ENCODE results near the gene NCKAP1. TPM values are rescaled to one million over a fixed set of nuclear protein-coding genes. Genes with fewer than 3 reads are reported as not detected.

Gene NCKAP1
- total RNA-seq, 4 donors from 2014 or later = 88.3 to 160 (median 122) TPM

DNA sequence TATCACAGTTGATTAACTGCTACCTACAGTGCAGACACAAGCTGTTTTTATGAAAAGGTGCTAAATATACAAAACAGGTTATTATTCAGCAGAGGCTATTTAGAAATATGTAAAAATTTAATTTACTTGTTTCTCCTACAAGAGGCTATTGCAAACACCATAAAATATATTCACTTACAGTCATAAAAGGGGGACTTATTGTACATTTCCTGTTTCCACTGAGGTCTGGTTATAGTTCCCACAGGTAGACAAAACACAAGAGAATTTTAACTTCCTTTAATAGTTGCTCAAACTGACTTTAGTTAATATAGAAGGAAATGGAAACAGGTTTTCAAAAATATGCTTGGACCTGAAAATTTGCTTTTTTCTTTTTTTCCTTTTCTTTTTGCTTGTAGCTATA, 131.8 kb downstream of the NCKAP1 start:
- DNase-seq (ENCODE audit: low spot score in 2 of 2) = no peak
- intact Hi-C loops (cut with DNase I; ENCODE audit: low total_unique reads) = no loop called here
- H3K4me3 ChIP-seq (ENCODE audit: low read depth, poor library complexity, severe bottlenecking) = no peak overlapping the region
- no peak for TF ChIP-seq POLR2A (IDR thresholded peaks at IDR 0.05)
- TF ChIP-seq, protein P1, sequence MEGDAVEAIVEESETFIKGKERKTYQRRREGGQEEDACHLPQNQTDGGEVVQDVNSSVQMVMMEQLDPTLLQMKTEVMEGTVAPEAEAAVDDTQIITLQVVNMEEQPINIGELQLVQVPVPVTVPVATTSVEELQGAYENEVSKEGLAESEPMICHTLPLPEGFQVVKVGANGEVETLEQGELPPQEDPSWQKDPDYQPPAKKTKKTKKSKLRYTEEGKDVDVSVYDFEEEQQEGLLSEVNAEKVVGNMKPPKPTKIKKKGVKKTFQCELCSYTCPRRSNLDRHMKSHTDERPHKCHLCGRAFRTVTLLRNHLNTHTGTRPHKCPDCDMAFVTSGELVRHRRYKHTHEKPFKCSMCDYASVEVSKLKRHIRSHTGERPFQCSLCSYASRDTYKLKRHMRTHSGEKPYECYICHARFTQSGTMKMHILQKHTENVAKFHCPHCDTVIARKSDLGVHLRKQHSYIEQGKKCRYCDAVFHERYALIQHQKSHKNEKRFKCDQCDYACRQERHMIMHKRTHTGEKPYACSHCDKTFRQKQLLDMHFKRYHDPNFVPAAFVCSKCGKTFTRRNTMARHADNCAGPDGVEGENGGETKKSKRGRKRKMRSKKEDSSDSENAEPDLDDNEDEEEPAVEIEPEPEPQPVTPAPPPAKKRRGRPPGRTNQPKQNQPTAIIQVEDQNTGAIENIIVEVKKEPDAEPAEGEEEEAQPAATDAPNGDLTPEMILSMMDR (IDR thresholded peaks at IDR 0.05) = no peak

DNA sequence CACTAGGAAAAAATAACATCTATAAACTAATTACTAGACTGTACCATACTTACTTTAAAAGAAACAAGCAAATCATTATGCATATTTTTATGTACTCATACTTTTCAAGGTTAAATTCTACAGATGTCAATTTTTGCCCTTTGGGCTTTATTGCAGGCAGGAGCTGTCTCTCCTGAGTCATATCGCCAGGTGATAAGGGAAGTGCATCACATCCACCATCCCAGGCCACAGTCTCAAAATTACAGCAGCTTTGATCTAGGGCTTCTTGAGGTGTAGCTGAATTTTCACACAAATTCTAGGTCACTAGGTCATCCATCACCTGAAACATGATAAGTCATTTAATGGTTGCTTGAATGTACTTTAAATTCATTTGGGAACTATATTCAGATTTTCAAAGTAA, 133.4 kb downstream of the NCKAP1 start:
- intact Hi-C loops (cut with DNase I; ENCODE audit: low total_unique reads) = no loop called here

DNA sequence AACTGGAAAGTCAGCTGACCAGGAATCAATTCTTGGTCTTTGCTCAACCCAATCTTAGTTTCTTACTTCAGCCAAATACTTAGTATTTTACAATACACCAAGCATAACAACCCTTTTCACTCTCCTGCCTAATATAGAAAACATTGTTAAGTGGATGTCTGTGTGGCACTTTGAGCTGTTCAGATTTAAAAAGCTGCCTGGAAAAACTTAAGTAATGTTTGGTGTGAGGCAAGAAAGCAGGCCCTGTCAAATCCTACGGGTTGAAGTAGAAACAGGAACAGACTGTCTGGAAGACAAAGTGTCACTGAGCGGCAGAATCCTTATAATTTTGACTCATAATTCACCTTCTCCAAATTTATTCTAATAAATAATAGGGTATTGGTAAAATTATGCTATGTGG, 134.7 kb downstream of the NCKAP1 start:
- H3K4me3 ChIP-seq (ENCODE audit: low read depth, poor library complexity, severe bottlenecking) = no peak overlapping the region
- intact Hi-C loops (cut with DNase I; ENCODE audit: low total_unique reads) = no loop called here
- no peak for DNase-seq (ENCODE audit: low spot score in 2 of 2)
- TF ChIP-seq POLR2A (IDR thresholded peaks at IDR 0.05) = no peak
- TF ChIP-seq, protein P1 (IDR thresholded peaks at IDR 0.05) = no peak
- 86 to 95% methylated on average over 2 of the region's 2 CpGs for WGBS, 2 donors

More for the DNA sequence above, 133.4 kb downstream of the NCKAP1 start:
- TF ChIP-seq POLR2A (IDR thresholded peaks at IDR 0.05) = no peak
- TF ChIP-seq, protein P1 (IDR thresholded peaks at IDR 0.05) = no peak
- H3K4me3 ChIP-seq (ENCODE audit: low read depth, poor library complexity, severe bottlenecking) = no peak overlapping the region
- WGBS, 2 donors = 95% methylated on average over 1 of the region's 1 CpG
- no peak for DNase-seq (ENCODE audit: low spot score in 2 of 2)

DNA sequence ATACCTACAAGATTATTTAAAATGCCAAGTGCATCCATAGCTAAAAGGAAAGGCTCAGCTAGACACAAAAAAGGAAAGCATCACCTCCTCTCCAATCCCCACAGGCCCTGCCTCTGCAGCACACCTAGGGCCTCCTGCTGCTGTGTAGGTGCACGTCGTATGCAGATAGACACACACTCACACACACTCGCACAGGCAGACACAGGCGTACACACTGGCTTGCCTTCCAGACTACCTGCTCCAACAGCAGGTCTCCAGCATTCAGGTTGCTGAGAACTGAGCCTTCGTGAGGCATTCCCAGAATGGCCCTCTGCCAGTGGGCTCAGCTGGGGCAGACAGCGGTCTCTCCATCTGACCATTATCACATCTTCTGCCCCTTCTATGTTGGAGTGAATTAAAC, 136.5 kb downstream of the NCKAP1 start:
- intact Hi-C loops (cut with DNase I; ENCODE audit: low total_unique reads) = no loop called here
- no peak overlapping the region for H3K4me3 ChIP-seq (ENCODE audit: low read depth, poor library complexity, severe bottlenecking)
- no peak for DNase-seq (ENCODE audit: low spot score in 2 of 2)
- no peak for TF ChIP-seq POLR2A (IDR thresholded peaks at IDR 0.05)
- TF ChIP-seq, protein P1 (IDR thresholded peaks at IDR 0.05) = no peak
- WGBS, 2 donors = 89 to 95% methylated on average over 6 of the region's 6 CpGs

DNA sequence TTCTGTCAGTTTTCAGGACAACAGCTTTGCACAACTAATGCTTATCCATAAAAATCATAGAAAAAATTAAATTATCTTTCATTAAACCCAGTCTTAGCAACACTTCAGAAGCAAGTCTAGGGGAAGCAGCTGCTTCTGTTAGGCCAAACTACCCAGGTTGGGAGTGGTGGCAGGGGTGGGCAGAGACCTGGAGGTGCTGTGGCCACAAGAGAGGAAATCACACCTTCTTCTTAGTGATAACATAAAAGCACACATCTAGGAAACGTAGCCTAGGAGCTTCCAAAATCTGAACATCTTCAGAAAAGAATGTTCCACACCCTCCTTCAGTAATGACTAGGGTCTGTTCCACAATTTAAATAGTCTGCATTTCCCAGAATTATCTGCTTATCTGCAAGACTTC, 139.5 kb downstream of the NCKAP1 start:
- intact Hi-C loops (cut with DNase I; ENCODE audit: low total_unique reads) = no loop called here
- 69 to 81% methylated on average over 1 of the region's 1 CpG for WGBS, 2 donors
- no peak for DNase-seq (ENCODE audit: low spot score in 2 of 2)
- no peak overlapping the region for H3K4me3 ChIP-seq (ENCODE audit: low read depth, poor library complexity, severe bottlenecking)
- TF ChIP-seq, protein P1 (IDR thresholded peaks at IDR 0.05) = no peak
- no peak for TF ChIP-seq POLR2A (IDR thresholded peaks at IDR 0.05)

DNA sequence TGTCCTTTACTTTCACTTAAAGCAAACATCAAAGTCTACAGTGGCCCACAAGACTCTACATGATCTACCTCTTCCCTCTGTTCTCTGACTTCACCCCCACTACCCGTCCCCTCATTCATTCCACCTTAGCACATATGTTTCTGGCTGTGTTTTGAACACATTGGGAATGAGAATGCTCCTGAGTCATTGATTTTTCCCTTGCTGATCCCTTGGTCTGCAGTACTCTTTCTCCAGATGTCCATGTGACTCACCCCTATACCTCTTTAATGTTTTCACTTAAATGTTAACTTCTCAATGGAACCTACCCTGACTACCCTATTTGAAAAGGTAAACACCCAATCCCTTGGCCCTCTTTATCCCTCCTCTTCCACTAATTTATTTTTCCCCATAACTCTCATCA, 141.1 kb downstream of the NCKAP1 start:
- no peak overlapping the region for H3K4me3 ChIP-seq (ENCODE audit: low read depth, poor library complexity, severe bottlenecking)
- intact Hi-C loops (cut with DNase I; ENCODE audit: low total_unique reads) = no loop called here
- no peak for TF ChIP-seq POLR2A (IDR thresholded peaks at IDR 0.05)
- TF ChIP-seq, protein P1 (IDR thresholded peaks at IDR 0.05) = no peak
- WGBS, 2 donors = 88 to 90% methylated on average over 1 of the region's 1 CpG
- DNase-seq (ENCODE audit: low spot score in 2 of 2) = no peak
